ENCODE data around the gene DIS3L2. TPM values are rescaled to one million over a fixed set of nuclear protein-coding genes. Genes with fewer than 3 reads are reported as not detected.

Gene DIS3L2
- total and polyA plus RNA-seq, 10 donors: 9.1 to 59.8 (median 35.4) TPM

DNA sequence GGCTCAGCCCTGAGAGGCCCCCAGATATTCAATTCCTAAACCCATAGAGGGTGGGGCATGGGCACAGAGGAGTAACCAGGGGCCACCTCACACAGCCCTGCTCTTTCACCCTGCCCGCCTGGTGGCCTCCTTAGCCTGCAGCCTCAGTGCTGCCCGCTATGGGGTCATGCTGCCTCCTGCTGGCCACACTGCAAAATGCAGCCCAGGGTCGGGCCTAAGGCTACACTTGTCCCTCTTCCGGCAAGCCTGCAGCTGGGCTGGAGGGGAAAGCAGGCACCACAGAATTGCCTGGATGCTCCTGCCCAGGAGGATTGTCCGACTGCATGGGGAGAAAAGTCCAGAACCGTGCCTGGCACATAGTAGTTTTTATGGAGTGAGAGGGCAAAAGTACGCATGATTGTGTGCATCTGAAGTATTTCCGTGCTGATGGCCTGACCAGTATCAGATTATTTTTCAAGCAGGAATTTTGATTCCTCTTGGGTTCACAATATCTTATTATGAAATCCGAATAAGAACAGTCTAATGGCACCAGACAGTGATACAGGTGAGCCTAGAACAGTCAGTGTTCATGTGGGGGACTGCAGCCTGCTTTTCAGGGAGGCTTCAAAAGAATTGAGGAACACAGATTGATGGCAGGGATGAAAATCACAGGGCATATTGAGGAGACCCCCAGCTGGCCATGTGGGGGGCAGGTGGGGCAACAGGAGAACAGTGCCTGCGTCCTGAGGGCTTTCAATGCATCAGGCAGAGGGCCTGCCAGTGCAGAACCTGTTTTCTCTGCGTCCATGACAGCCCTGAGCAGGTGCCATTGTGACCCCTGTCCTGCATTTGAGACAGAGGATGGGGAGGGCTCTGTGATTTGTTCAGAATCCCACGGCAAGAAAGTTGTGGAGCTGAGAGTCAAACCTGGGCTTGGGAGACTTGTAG, 365.9 kb downstream of the DIS3L2 start:
- TF ChIP-seq, protein P1, sequence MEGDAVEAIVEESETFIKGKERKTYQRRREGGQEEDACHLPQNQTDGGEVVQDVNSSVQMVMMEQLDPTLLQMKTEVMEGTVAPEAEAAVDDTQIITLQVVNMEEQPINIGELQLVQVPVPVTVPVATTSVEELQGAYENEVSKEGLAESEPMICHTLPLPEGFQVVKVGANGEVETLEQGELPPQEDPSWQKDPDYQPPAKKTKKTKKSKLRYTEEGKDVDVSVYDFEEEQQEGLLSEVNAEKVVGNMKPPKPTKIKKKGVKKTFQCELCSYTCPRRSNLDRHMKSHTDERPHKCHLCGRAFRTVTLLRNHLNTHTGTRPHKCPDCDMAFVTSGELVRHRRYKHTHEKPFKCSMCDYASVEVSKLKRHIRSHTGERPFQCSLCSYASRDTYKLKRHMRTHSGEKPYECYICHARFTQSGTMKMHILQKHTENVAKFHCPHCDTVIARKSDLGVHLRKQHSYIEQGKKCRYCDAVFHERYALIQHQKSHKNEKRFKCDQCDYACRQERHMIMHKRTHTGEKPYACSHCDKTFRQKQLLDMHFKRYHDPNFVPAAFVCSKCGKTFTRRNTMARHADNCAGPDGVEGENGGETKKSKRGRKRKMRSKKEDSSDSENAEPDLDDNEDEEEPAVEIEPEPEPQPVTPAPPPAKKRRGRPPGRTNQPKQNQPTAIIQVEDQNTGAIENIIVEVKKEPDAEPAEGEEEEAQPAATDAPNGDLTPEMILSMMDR (IDR thresholded peaks at IDR 0.05 in 8 of 11, conservative IDR thresholded peaks at IDR 0.05 in 3 of 11): peak; percentile 76 to 98 (median 92)
- no peak for TF ChIP-seq POLR2AphosphoS5 (IDR thresholded peaks at IDR 0.05)
- no peak for TF ChIP-seq POLR2A (IDR thresholded peaks at IDR 0.05)
- Histone ChIP-seq H3K9me3 (no peaks in the 10 kb centered on the region), H3K27me3 (replicated peaks in 1 of 7) (no peaks in the 10 kb centered on the region), H3K4me3 (no peak overlapping the region), H3K27ac (no peak overlapping the region), H3K4me1 (peaks cover 0 to 33% (median 2%) of the 10 kb centered on the region in 6 donors), H3K36me3 (peaks cover 0 to 17% (median 0%) of the 10 kb centered on the region in 6 donors)
- 58 to 75% (median 61%) methylated on average over 11 to 12 of the region's 12 CpGs for WGBS, 5 donors
- intact Hi-C loops (cut with DNase I; ENCODE audit: low total_unique reads): loop anchor here (5.0 kb wide), 3 partner anchors 115 to 420 kb away; partner anchors contain the start of gene NPPC
- peak; percentile 95 for DNase-seq

DNA sequence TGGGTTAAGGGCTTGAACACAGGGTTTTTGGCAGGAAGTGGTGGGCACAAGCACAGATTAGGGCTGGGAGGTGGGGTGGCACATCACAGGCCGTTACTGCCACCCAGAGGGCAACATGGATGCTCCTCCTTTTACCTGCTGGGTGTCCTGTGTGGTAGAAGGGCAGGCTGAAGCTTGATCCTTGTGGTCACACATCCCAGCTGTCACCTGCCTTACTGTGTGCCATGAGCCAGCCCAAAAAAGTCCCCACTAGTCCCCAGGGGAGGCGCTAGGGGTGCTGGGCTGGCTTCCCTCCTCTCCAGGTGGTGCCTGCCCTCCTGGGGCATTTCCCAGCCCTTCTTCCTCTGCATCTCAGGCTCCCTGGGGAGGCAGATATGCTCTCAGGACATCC, 366.5 kb downstream of the DIS3L2 start:
- H3K9me3 ChIP-seq: no peaks in the 10 kb centered on the region
- H3K4me3 ChIP-seq: no peak overlapping the region
- intact Hi-C loops (cut with DNase I; ENCODE audit: low total_unique reads): loop anchor here (5.0 kb wide), 3 partner anchors 114 to 421 kb away; partner anchors contain the start of gene NPPC
- H3K27ac ChIP-seq: no peak overlapping the region
- H3K4me1 ChIP-seq: peaks cover 0 to 26% (median 2%) of the 10 kb centered on the region in 6 donors
- no peaks in the 10 kb centered on the region for H3K27me3 ChIP-seq (replicated peaks in 1 of 7)
- no peak for TF ChIP-seq POLR2A (IDR thresholded peaks at IDR 0.05)
- 63 to 93% (median 73%) methylated on average over 2 of the region's 2 CpGs for WGBS, 5 donors
- peaks cover 0 to 17% (median 0%) of the 10 kb centered on the region in 6 donors for H3K36me3 ChIP-seq
- DNase-seq: peak; percentile 62

- Histone ChIP-seq H3K4me3 (no peak overlapping the region), H3K4me1 (peaks cover 0 to 22% (median 1%) of the 10 kb centered on the region in 6 donors), H3K27me3 (replicated peaks in 1 of 7) (no peaks in the 10 kb centered on the region), H3K27ac (no peak overlapping the region), H3K9me3 (no peaks in the 10 kb centered on the region), H3K36me3 (peaks cover 0 to 22% (median 2%) of the 10 kb centered on the region in 6 donors)
- DNase-seq: peak; percentile 73
- TF ChIP-seq POLR2A (IDR thresholded peaks at IDR 0.05) (no peak), POLR2AphosphoS5 (IDR thresholded peaks at IDR 0.05) (no peak)
- TF ChIP-seq, protein P1 (IDR thresholded peaks at IDR 0.05 in 8 of 11, conservative IDR thresholded peaks at IDR 0.05 in 3 of 11): no peak
- WGBS, 5 donors: 87 to 99% (median 91%) methylated on average over 8 to 14 of the region's 14 CpGs
- intact Hi-C loops (cut with DNase I; ENCODE audit: low total_unique reads): loop anchor here (5.0 kb wide), 3 partner anchors 114 to 421 kb away; partner anchors contain the start of gene NPPC
Observed at GRCh38 chr2:232328516-232329460, 367.3 kb downstream of the DIS3L2 start.

GRCh38 chr2:232329716-232330067, 368.2 kb downstream of the DIS3L2 start:
- peak; percentile 69 for DNase-seq
- Histone ChIP-seq H3K9me3 (no peaks in the 10 kb centered on the region), H3K36me3 (peaks cover 0 to 31% (median 6%) of the 10 kb centered on the region in 6 donors), H3K27me3 (replicated peaks in 1 of 7) (no peaks in the 10 kb centered on the region), H3K4me1 (peaks cover 0 to 22% (median 1%) of the 10 kb centered on the region in 6 donors), H3K4me3 (no peak overlapping the region), H3K27ac (no peak overlapping the region)
- intact Hi-C loops (cut with DNase I; ENCODE audit: low total_unique reads): loop anchor here (5.0 kb wide), 3 partner anchors 113 to 422 kb away; partner anchors contain the start of gene NPPC
- TF ChIP-seq POLR2AphosphoS5 (IDR thresholded peaks at IDR 0.05) (no peak), POLR2A (IDR thresholded peaks at IDR 0.05) (no peak)
- TF ChIP-seq, protein P1 (IDR thresholded peaks at IDR 0.05 in 8 of 11, conservative IDR thresholded peaks at IDR 0.05 in 3 of 11): no peak
- 93 to 98% (median 97%) methylated on average over 8 to 15 of the region's 15 CpGs for WGBS, 5 donors
